ENCODE results near the gene CYB561D2. TPM values are rescaled to one million over a fixed set of nuclear protein-coding genes. Genes with fewer than 3 reads are reported as not detected.

Gene CYB561D2
- total RNA-seq, 1 experiment from 2014 or later, result 27.5 TPM

- CTCF ChIA-PET, result no interaction called here
- intact Hi-C loops (cut with micrococcal nuclease; ENCODE audit: unreplicated experiment), result loop anchor here (2.0 kb wide), 1 partner anchor 205 kb away; no protein-coding TSS in a partner anchor
These were observed 5.0 kb upstream of the CYB561D2 start, which contains the start of gene ZMYND10 for GRCh38 chr3:50345586-50346234. TSS of gene ZMYND10 (minus strand) at chr3:50345732. CDS start at chr3:50345579, 153 bp downstream.

GRCh38 chr3:50347187-50347813, 3.4 kb upstream of the CYB561D2 start:
- Histone ChIP-seq H3K9me3 (ENCODE audit: control insufficient read depth, insufficient read depth, low read depth, low read length) (no peaks in the 10 kb centered on the region), H3K4me1 (ENCODE audit: control insufficient read depth, insufficient read depth, low read length) (peaks cover 8% of the 10 kb centered on the region), H3K4me3 (ENCODE audit: low read depth in 2 of 2, low read length in 2 of 2) (no peak overlapping the region), H3K27me3 (ENCODE audit: control insufficient read depth, insufficient read depth, low read length) (no peaks in the 10 kb centered on the region), H3K27ac (ENCODE audit: low read length) (no peak overlapping the region), H3K36me3 (ENCODE audit: control insufficient read depth, insufficient read depth, low read length) (peaks cover 2% of the 10 kb centered on the region; the same call in 1 of the 2 replicates)
- BruUV-seq (replicated peaks), result no TSS peak
- DNase-seq (ENCODE audit: low read depth, low spot score), result no peak
- in situ Hi-C loops (cut with HindIII; ENCODE audit: low pct_unique_long_range_greater_than_20kb, low sequenced_read_pairs), result no loop called here
- ChIA-PET CTCF (interaction anchor here (0.7 to 2.1 kb wide), 6 partner anchors 10 to 187 kb away, joined by 5 to 13 read pairs (median 10); partner anchors contain the start of gene IFRD2), POLR2A (no interaction called here)
- no peak for ATAC-seq
- intact Hi-C loops (cut with micrococcal nuclease; ENCODE audit: unreplicated experiment), result loop anchor here (2.0 kb wide), 1 partner anchor 204 kb away; no protein-coding TSS in a partner anchor
- no peak for TF ChIP-seq REST (IDR thresholded peaks at IDR 0.05; ENCODE audit: insufficient read depth in 1 of 2, low read depth in 2 of 2, low read length in 1 of 2)
- TF ChIP-seq CTCF (IDR thresholded peaks at IDR 0.05), result peak; percentile 80

More at GRCh38 chr3:50345586-50346234, 5.0 kb upstream of the CYB561D2 start, which contains the start of gene ZMYND10:
- Histone ChIP-seq H3K27me3 (ENCODE audit: control insufficient read depth, insufficient read depth, low read length) (no peaks in the 10 kb centered on the region), H3K27ac (ENCODE audit: low read length) (peak within 1 kb of the TSS; percentile 18; the same call in 1 of the 2 replicates), H3K4me3 (ENCODE audit: low read depth in 2 of 2, low read length in 2 of 2) (peak within 1 kb of the TSS; percentile 47 to 68), H3K9me3 (ENCODE audit: control insufficient read depth, insufficient read depth, low read depth, low read length) (no peaks in the 10 kb centered on the region), H3K4me1 (ENCODE audit: control insufficient read depth, insufficient read depth, low read length) (peaks cover 6% of the 10 kb centered on the region), H3K36me3 (ENCODE audit: control insufficient read depth, insufficient read depth, low read length) (peaks cover 2% of the 10 kb centered on the region; the same call in 1 of the 2 replicates)
- TF ChIP-seq SIN3A (IDR thresholded peaks at IDR 0.05; ENCODE audit: borderline replicate concordance, insufficient read depth, low read depth, low read length), result peak; percentile 73; the same call in 1 of the 2 replicates
- no peak for TF ChIP-seq REST (IDR thresholded peaks at IDR 0.05; ENCODE audit: insufficient read depth in 1 of 2, low read depth in 2 of 2, low read length in 1 of 2)
- POLR2A ChIA-PET, result interaction anchor here (0.6 kb wide), 1 partner anchor 8 kb away, joined by 4 read pairs; no protein-coding TSS in a partner anchor
- BruUV-seq (replicated peaks), result no TSS peak
- DNase-seq (ENCODE audit: low read depth, low spot score) (no peak), ATAC-seq (peak; percentile 84)
- in situ Hi-C loops (cut with HindIII; ENCODE audit: low pct_unique_long_range_greater_than_20kb, low sequenced_read_pairs), result no loop called here
